SU-DHL-6 (cell line): ENCODE data around the gene RTN4R.
"Not testable (repeated sequence)": the region's sequence is repeated elsewhere in the genome, so short reads cannot be mapped to it uniquely, and the experiment has no call there.

Experiments
- CTCF ChIP-seq: fragments of 200-600 bp; sonication (generic); IDR thresholded peaks from one replicate; pipeline ENCODE4 v1.5.1; 2017; ENCODE audit warnings: antibody characterized with exemption, mild to moderate bottlenecking, low read length, moderate library complexity; ENCODE audit not compliant: insufficient read depth, poor library complexity, severe bottlenecking
- EZH2phosphoT487 ChIP-seq: fragments of 200-600 bp; sonication (generic), shearing (Covaris generic); conservative IDR thresholded peaks from 2 replicates; pipeline ENCODE4 v1.6.1; 2018; ENCODE audit warnings: mild to moderate bottlenecking, antibody characterized with exemption, low read length, moderate library complexity, mixed read lengths

- peak; percentile 25 for TF ChIP-seq CTCF
- not testable (repeated sequence) for TF ChIP-seq EZH2phosphoT487
These were observed 49.4 kb upstream of the RTN4R start for GRCh38 chr22:20317402-20318042.
